Measurements from ENCODE around the gene BEND5.

DNA sequence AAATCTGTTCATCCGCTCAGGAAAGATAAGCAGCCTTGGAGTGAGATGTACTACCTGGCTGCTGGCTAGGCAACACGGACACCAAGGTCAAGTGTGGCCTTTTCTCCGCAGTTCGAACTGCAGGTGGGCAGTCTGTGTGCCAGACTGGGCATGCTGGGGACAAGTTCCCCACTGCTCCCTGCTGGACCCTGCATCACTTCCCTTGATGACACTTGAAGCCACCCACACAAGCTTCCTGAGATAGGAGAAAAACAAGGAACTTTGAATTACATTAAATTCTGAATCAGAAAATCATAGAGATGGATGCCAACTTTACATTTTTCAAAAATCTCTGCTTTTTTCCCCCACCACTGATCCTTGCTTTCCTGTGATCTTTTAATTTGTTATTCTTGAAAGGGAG, 38.3 kb downstream of the BEND5 start:
- no peak for TF ChIP-seq EZH2 (IDR thresholded peaks at IDR 0.05; ENCODE audit: insufficient read depth, poor library complexity, severe bottlenecking)
- TF ChIP-seq EZH2phosphoT487 (IDR thresholded peaks at IDR 0.05; ENCODE audit: insufficient read depth, low read depth), result no peak

Measured in GM23248 (cell line).